Stimulated activated effector memory CD8-positive, alpha-beta T cell treated with anti-CD3 and anti-CD28 coated beads, Interleukin-12 subunit alpha, Interleukin-12 subunit beta, amount 100 ng/mL, for 72 hours (primary cell): ENCODE measurements around the gene CDX2.
"Not testable (repeated sequence)": the region's sequence is repeated elsewhere in the genome, so short reads cannot be mapped to it uniquely, and the experiment has no call there.

ENCODE experiments used
- ATAC-seq: fragments of 150-1000 bp; cut with Tn5 transposase; 2 replicates; pipeline ENCODE4 v1.10.0; 2021
- DNase-seq, 2 donors: peaks; one replicate each; pipeline ENCODE4 v3.0.0; 2021 to 2022; ENCODE audit warnings: low spot score in 2 of 2
- H3K27ac Mint-ChIP-seq: one replicate; pipeline ENCODE4 v1.8.0; 2022; ENCODE audit warnings: mild to moderate bottlenecking, mixed read lengths
- H3K36me3 Mint-ChIP-seq: one replicate; pipeline ENCODE4 v1.8.0; 2022; ENCODE audit warnings: mild to moderate bottlenecking, mixed read lengths
- H3K4me1 Mint-ChIP-seq: one replicate; pipeline ENCODE4 v1.8.0; 2022; ENCODE audit warnings: mixed read lengths
- H3K4me3 Mint-ChIP-seq: one replicate; pipeline ENCODE4 v1.8.0; 2022; ENCODE audit warnings: mild to moderate bottlenecking, mixed read lengths
- H3K9me3 Mint-ChIP-seq: one replicate; pipeline ENCODE4 v1.8.0; 2022; ENCODE audit warnings: mixed read lengths

Gene CDX2

GRCh38 chr13:27969082-27969865 lies at the start of gene CDX2:
Gene CDX2 (minus strand): TSS chr13:27969315. CDS start chr13:27969006, 309 bp downstream.
- peak within 1 kb of the TSS; percentile 12 for H3K4me3 Mint-ChIP-seq
- no peak for ATAC-seq
- H3K27ac Mint-ChIP-seq, result no peak within 1 kb of the TSS

GRCh38 chr13:28014301-28014700 lies 45.2 kb upstream of the CDX2 start:
- no peaks in the 10 kb centered on the region for H3K36me3 Mint-ChIP-seq
- H3K4me1 Mint-ChIP-seq, result no peaks in the 10 kb centered on the region
- DNase-seq (no peak), ATAC-seq (no peak)
- no peaks in the 10 kb centered on the region for H3K9me3 Mint-ChIP-seq
- no peak overlapping the region for H3K4me3 Mint-ChIP-seq
- no peak overlapping the region for H3K27ac Mint-ChIP-seq

More at GRCh38 chr13:27969082-27969865, at the start of gene CDX2:
- H3K36me3 Mint-ChIP-seq, result no peaks in the 10 kb centered on the region
- H3K4me1 Mint-ChIP-seq, result peaks cover 20% of the 10 kb centered on the region
- DNase-seq, result no peak
- H3K9me3 Mint-ChIP-seq, result no peaks in the 10 kb centered on the region

GRCh38 chr13:28013482-28013881 lies 44.4 kb upstream of the CDX2 start:
- Mint-ChIP-seq H3K9me3 (no peaks in the 10 kb centered on the region), H3K36me3 (no peaks in the 10 kb centered on the region), H3K4me1 (no peaks in the 10 kb centered on the region), H3K27ac (no peak overlapping the region), H3K4me3 (no peak overlapping the region)
- ATAC-seq (no peak), DNase-seq (no peak)

- Mint-ChIP-seq H3K36me3 (no peaks in the 10 kb centered on the region), H3K4me1 (no peaks in the 10 kb centered on the region), H3K4me3 (no peak overlapping the region), H3K27ac (no peak overlapping the region), H3K9me3 (no peaks in the 10 kb centered on the region)
- no peak for DNase-seq
- ATAC-seq, result peak; percentile 48
These were observed 43.8 kb upstream of the CDX2 start for GRCh38 chr13:28012896-28013295.

- no peaks in the 10 kb centered on the region for H3K36me3 Mint-ChIP-seq
These were observed 43.3 kb upstream of the CDX2 start for GRCh38 chr13:28012383-28012782.

GRCh38 chr13:28010046-28010445 lies 40.9 kb upstream of the CDX2 start:
- ATAC-seq (no peak), DNase-seq (no peak)
- Mint-ChIP-seq H3K4me3 (no peak overlapping the region), H3K4me1 (no peaks in the 10 kb centered on the region), H3K27ac (no peak overlapping the region), H3K36me3 (no peaks in the 10 kb centered on the region), H3K9me3 (no peaks in the 10 kb centered on the region)

More at GRCh38 chr13:28012383-28012782, 43.3 kb upstream of the CDX2 start:
- no peak overlapping the region for H3K4me3 Mint-ChIP-seq
- no peaks in the 10 kb centered on the region for H3K4me1 Mint-ChIP-seq
- DNase-seq (no peak), ATAC-seq (peak; percentile 24)
- no peaks in the 10 kb centered on the region for H3K9me3 Mint-ChIP-seq
- no peak overlapping the region for H3K27ac Mint-ChIP-seq

GRCh38 chr13:28005016-28005415 lies 35.9 kb upstream of the CDX2 start:
- ATAC-seq, H3K36me3 Mint-ChIP-seq, H3K4me1 Mint-ChIP-seq, H3K27ac Mint-ChIP-seq, H3K9me3 Mint-ChIP-seq, DNase-seq, H3K4me3 Mint-ChIP-seq: not testable (repeated sequence)

- H3K4me3 Mint-ChIP-seq, result no peak overlapping the region
- no peak overlapping the region for H3K27ac Mint-ChIP-seq
- DNase-seq (no peak), ATAC-seq (no peak)
- H3K4me1 Mint-ChIP-seq, result no peaks in the 10 kb centered on the region
- H3K36me3 Mint-ChIP-seq, result no peaks in the 10 kb centered on the region
- no peaks in the 10 kb centered on the region for H3K9me3 Mint-ChIP-seq
These were observed 34.0 kb upstream of the CDX2 start for GRCh38 chr13:28002886-28003698.

GRCh38 chr13:28001837-28002473 lies 32.8 kb upstream of the CDX2 start:
- DNase-seq (no peak), ATAC-seq (no peak)
- no peak overlapping the region for H3K27ac Mint-ChIP-seq
- H3K9me3 Mint-ChIP-seq, result no peaks in the 10 kb centered on the region
- no peak overlapping the region for H3K4me3 Mint-ChIP-seq
- no peaks in the 10 kb centered on the region for H3K4me1 Mint-ChIP-seq
- H3K36me3 Mint-ChIP-seq, result no peaks in the 10 kb centered on the region

GRCh38 chr13:28001049-28001448 lies 31.9 kb upstream of the CDX2 start:
- Mint-ChIP-seq H3K4me1 (no peaks in the 10 kb centered on the region), H3K36me3 (no peaks in the 10 kb centered on the region), H3K9me3 (no peaks in the 10 kb centered on the region), H3K27ac (no peak overlapping the region), H3K4me3 (no peak overlapping the region)
- no peak for DNase-seq
- peak; percentile 54 for ATAC-seq

GRCh38 chr13:28000567-28000966 lies 31.5 kb upstream of the CDX2 start:
- no peaks in the 10 kb centered on the region for H3K4me1 Mint-ChIP-seq
- ATAC-seq, result no peak
- no peak overlapping the region for H3K27ac Mint-ChIP-seq
- H3K4me3 Mint-ChIP-seq, result no peak overlapping the region
- H3K36me3 Mint-ChIP-seq, result no peaks in the 10 kb centered on the region
- no peaks in the 10 kb centered on the region for H3K9me3 Mint-ChIP-seq
- no peak for DNase-seq

GRCh38 chr13:27997904-27998522 lies 28.9 kb upstream of the CDX2 start:
- H3K9me3 Mint-ChIP-seq, result no peaks in the 10 kb centered on the region
- no peaks in the 10 kb centered on the region for H3K36me3 Mint-ChIP-seq
- no peak overlapping the region for H3K27ac Mint-ChIP-seq
- no peaks in the 10 kb centered on the region for H3K4me1 Mint-ChIP-seq
- ATAC-seq (no peak), DNase-seq (no peak)
- H3K4me3 Mint-ChIP-seq, result no peak overlapping the region

GRCh38 chr13:27991881-27992280 lies 22.8 kb upstream of the CDX2 start:
- H3K36me3 Mint-ChIP-seq, result no peaks in the 10 kb centered on the region
- ATAC-seq (no peak), DNase-seq (no peak)
- no peaks in the 10 kb centered on the region for H3K4me1 Mint-ChIP-seq
- H3K4me3 Mint-ChIP-seq, result no peak overlapping the region
- H3K27ac Mint-ChIP-seq, result no peak overlapping the region
- no peaks in the 10 kb centered on the region for H3K9me3 Mint-ChIP-seq

- DNase-seq, result no peak
- no peaks in the 10 kb centered on the region for H3K9me3 Mint-ChIP-seq
- no peak for ATAC-seq
- H3K36me3 Mint-ChIP-seq, result no peaks in the 10 kb centered on the region
- peak within 1 kb of the TSS; percentile 26 for H3K27ac Mint-ChIP-seq
- no peaks in the 10 kb centered on the region for H3K4me1 Mint-ChIP-seq
- H3K4me3 Mint-ChIP-seq, result no peak within 1 kb of the TSS
These were observed 19.4 kb upstream of the CDX2 start, which contains the start of gene URAD for GRCh38 chr13:27988520-27988919. Gene URAD (minus strand): TSS chr13:27988693. CDS start chr13:27988637, 56 bp downstream.

- no peak for DNase-seq
- Mint-ChIP-seq H3K4me1 (no peaks in the 10 kb centered on the region), H3K4me3 (no peak overlapping the region), H3K9me3 (no peaks in the 10 kb centered on the region), H3K36me3 (no peaks in the 10 kb centered on the region), H3K27ac (no peak overlapping the region)
- no peak for ATAC-seq
These were observed 16.5 kb upstream of the CDX2 start for GRCh38 chr13:27985600-27985999.
